ENCODE measurements around the gene FGB. TPM values are rescaled to one million over a fixed set of nuclear protein-coding genes. Genes with fewer than 3 reads are reported as not detected.

FGB gene
- total and polyA plus RNA-seq, 9 of the 15 experiments (the other 6 are each of a cell fraction or from before 2014, with no cell fraction given): 0.07 to 1.9 (median 0.13) TPM; not detected in 6

- TF ChIP-seq SFPQ (IDR thresholded peaks at IDR 0.05; ENCODE audit: low read depth, low read length): no peak
- TF ChIP-seq ATF6 (CRISPR knock-in tag; IDR thresholded peaks at IDR 0.05): no peak
- no peak for TF ChIP-seq RBM15 (IDR thresholded peaks at IDR 0.05; ENCODE audit: insufficient read depth, low read length)
- TF ChIP-seq BMI1 (IDR thresholded peaks at IDR 0.05; ENCODE audit: low read length): no peak
- TF ChIP-seq CHD2 (IDR thresholded peaks at IDR 0.05; ENCODE audit: low read depth, low read length): no peak
- TF ChIP-seq L3MBTL2 (IDR thresholded peaks at IDR 0.05): no peak; the same call in 1 of the 2 replicates
- TF ChIP-seq PRPF4 (IDR thresholded peaks at IDR 0.05; ENCODE audit: insufficient read depth, low read depth, low read length, poor library complexity, severe bottlenecking): no peak
- no peak for TF ChIP-seq NONO (IDR thresholded peaks at IDR 0.05; ENCODE audit: low read depth in 2 of 2, low read length in 1 of 2)
- no peak for TF ChIP-seq MYBL2 (IDR thresholded peaks at IDR 0.05; ENCODE audit: low read depth)
- no peak for TF ChIP-seq MYBL2 (CRISPR knock-in tag; IDR thresholded peaks at IDR 0.05; ENCODE audit: borderline replicate concordance)
- no peak for TF ChIP-seq GTF2B (IDR thresholded peaks at IDR 0.05; ENCODE audit: extremely low read depth, insufficient read length)
- TF ChIP-seq TFE3 (CRISPR knock-in tag; IDR thresholded peaks at IDR 0.05): no peak
- TF ChIP-seq JUND (IDR thresholded peaks at IDR 0.05; ENCODE audit: borderline replicate concordance, low read depth, low read length): peak; percentile 70; the same call in 1 of the 2 replicates
- TF ChIP-seq JUND (tag; IDR thresholded peaks at IDR 0.05; ENCODE audit: borderline replicate concordance, low read depth, low read length): peak; percentile 66; the same call in 2 of the 3 replicates
- TF ChIP-seq NFXL1 (CRISPR knock-in tag; IDR thresholded peaks at IDR 0.05): no peak
- TF ChIP-seq ZNF23 (CRISPR knock-in tag; IDR thresholded peaks at IDR 0.05): no peak
- no peak for TF ChIP-seq ZFP91 (CRISPR knock-in tag; IDR thresholded peaks at IDR 0.05)
Observed at GRCh38 chr4:154559494-154560418, 3.1 kb upstream of the FGB start (continued).

Measured in K562 (cell line).